GM03348 (cell line): ENCODE measurements around the gene ODF2.
"Not testable (repeated sequence)": the region's sequence is repeated elsewhere in the genome, so short reads cannot be mapped to it uniquely, and the experiment has no call there.

Experiments
- DNase-seq: peaks from one replicate; pipeline ENCODE4 v3.0.0; 2012; ENCODE audit warnings: low spot score

ODF2 gene

DNA sequence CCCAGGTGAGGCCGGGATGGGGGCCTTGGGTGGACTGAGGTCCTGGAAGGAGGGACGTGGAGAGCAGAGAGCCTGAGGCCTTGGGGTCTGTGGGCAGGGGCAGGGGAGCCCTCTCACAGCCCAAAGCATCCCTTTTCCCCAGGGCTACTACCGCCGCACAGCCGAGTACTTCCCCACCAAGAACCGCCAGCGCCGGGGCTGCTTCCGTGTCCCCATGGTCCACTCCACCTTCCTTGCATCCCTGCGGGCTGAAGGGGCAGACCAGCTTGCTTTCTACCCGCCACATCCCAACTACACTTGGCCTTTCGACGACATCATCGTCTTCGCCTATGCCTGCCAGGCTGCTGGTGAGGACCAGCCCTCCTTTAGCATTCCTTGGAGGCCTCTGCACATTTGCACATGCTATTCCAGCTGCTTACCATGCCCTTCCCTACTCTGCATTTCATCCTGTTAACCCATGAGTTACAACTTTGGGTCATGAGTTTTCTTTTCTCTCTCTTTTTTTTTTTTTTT is 31.5 kb upstream of the ODF2 start:
- DNase-seq, result no peak

DNA sequence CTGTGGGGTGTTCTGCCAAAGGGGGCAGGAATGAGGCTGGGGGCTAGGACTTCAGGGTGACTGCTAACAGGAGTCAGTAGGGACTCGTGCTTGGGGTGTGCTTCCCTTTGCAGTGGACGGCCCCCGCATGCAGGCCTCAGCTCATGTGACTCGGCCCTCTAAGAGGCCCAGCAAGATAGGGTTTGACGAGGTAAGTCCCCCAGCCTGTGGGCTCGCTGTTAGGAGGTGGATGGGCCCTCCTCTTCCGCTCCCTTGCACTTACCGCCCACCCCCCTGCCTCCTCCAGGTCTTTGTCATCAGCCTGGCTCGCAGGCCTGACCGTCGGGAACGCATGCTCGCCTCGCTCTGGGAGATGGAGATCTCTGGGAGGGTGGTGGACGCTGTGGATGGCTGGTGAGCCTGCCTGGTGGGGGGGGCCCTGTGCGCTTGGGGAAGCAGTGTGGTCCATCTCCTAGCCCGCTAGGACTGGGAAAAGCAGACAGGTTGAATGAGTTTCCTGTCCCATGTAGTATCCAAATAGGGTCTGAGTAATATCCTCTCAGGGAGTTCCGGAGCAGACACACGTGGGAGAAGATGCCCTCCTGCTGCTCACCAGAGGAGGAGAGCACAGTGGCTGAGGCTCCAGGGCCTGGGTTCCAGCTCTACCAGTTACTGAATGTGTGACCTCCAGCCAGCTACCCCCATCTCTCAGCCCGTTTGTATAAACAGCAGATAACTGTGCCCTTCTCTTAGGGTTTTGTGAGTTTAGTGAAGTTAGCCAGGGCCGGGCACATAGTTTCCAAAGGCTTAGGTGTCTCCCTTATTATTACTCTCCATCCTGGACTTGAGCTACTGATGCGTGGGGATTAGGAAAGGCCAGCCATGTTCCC is 26.9 kb upstream of the ODF2 start:
- no peak for DNase-seq

DNA sequence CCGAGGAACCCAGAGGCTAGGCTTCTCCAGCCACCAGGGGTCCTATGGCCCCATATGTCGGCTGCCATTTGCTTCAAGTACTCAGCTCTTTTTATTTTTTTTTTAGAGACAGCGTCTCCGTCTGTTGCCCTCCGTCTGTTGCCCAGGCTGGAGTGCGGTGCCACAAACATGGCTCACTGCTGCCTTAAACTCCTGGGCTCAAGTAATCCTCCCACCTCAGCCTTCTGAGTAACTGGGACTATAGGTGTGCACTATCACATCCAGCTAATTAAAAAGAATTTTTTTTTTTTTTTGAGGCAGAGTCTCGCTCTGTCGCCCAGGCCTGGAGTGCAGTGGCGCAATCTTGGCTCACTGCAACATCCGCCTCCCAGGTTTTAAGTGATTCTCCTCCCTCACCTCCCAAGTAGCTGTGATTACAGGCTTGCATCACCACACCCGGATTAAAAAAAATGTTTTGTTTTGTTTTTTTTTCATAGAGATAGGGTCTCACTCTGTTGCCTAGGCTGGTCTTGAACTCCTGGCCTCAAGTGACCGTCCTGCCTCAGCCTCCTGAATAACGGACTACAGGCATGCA is 26.2 kb upstream of the ODF2 start:
- DNase-seq, result no peak

DNA sequence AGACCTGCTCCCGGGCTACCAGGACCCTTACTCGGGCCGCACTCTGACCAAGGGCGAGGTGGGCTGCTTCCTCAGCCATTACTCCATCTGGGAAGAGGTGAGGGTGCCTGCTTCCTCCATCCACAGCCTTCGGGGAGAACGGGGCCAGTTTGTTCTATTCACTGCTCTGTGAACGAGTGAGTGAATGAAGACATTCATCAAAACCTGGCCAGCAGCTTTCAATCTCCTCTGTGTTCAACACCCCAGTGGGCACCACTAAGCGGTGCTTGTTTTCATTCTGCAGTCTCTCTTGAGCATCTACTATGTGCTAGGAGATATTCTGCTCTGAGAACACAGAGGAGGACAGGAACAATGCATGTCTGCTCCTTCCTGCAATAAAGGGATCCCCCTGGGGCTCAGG is 24.6 kb upstream of the ODF2 start:
- DNase-seq, result no peak

DNA sequence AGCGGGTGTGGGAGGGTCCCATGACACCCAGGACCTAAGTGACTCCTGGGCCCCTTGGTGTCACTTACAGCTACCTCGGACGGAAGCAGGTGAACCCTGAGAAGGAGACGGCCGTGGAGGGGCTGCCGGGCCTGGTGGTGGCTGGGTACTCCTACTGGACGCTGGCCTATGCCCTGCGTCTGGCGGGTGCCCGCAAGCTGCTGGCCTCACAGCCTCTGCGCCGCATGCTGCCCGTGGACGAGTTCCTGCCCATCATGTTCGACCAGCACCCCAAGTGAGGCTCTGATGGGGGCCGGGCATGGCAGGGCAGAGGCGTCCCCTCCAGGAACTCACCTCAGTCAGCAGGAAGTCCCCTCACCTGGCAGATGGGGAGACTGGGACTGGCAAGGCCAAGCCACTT is 21.5 kb upstream of the ODF2 start:
- DNase-seq, result no peak

DNA sequence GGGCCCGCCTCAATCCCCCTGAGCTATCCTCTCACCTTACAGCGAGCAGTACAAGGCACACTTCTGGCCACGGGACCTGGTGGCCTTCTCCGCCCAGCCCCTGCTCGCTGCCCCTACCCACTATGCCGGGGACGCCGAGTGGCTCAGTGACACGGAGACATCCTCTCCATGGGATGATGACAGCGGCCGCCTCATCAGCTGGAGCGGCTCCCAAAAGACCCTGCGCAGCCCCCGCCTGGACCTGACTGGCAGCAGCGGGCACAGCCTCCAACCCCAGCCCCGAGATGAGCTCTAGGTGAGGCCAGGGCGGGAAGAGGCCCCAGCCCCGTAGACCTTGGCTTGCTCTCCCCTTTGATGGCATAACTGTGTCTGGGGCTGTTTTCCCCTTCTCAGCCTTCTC is 20.2 kb upstream of the ODF2 start:
- DNase-seq, result no peak

DNA sequence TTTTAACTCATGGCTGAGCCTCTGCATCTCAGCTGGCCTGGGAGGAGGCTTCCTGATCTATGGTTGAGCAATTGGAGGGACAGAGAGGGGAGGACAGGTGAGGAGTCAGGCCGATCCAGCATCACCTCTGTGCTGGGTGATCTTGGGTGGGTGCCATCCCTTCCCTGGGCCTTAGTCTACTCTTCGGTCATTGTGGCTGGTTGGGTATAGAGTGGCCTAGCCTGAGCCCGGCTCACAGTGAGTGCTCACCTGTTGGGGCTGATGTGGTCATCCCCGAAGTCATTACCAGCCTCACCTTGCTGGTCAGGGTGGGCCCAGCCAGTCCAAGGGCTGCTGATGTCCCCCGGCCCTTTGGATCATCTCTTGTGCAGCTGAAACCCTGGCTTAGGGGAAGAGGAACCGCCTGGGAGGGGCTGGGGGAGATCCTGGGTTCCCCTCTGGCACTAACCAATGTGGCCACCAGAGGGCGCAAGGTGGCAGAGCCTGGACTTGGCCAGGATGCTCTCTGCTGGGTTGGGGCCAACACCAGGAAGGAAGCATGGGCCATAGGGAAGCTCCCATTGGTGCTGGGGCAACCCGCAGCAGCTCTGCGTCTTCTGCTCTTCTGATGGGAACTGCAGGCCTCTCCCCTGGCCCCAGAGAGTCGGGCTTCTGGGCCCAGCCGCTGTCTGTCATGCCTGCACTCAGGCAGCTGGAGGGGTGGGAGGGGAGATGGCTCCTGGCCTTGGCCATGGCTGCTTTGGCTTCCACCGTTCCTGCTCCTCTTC is 17.3 kb upstream of the ODF2 start:
- peak; percentile 89 for DNase-seq

DNA sequence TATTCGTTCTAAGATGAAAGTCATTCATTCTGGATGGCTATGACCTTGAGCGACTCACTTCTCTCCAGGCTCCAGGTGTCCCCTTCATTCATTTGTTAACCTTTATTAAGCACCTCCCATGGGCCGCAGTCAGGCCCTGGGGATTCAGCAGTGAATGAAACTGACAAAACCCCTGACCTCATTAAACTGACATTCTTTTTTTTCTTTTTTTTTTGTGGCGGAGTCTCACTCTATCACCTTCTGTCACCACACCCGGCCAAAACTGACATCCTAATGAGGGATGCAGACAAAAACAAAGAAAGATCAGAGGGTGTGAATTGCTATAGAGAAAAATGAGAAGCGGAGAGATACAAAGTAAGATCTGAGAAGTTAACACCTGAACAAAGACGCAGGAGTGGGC is 16.5 kb upstream of the ODF2 start:
- DNase-seq, result no peak

DNA sequence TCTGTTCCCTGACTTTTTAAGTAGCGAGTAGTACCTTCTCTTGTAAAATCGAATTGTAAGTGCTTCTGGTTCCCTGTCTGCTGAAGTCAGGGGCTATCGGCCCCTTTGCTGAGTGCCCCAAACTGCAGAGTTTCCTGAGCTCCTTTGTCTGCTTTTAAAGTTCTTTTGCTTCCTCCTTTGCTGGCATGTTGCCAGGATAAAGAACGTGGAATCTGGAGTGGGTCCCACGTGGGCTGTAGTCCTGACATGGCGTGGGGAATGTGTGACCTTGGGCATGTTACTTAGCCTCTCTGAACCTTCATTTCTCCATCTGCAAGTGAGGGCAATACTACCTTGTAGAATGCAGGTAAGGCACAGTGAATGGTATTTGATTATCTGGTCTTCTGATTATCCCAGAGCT is 13.7 kb upstream of the ODF2 start:
- DNase-seq, result no peak

DNA sequence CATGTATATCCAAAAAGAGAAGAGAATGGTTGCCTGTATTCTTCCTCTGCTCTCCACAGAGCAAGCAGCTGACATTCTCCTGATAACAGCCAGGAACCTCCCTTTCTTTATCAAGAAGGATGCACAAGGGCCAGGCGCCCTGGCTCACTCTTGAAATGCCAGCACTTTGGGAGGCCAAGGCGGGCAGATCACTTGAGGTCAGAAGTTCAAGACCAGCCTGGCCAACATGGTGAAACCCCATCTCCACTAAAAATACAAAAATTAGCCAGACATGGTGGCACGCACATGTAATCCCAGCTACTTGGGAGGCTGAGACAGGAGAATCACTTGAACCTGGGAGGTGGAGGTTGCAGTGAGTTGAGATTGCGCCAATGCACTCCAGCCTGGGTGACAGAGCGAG is 9.3 kb upstream of the ODF2 start:
- not testable (repeated sequence) for DNase-seq

DNA sequence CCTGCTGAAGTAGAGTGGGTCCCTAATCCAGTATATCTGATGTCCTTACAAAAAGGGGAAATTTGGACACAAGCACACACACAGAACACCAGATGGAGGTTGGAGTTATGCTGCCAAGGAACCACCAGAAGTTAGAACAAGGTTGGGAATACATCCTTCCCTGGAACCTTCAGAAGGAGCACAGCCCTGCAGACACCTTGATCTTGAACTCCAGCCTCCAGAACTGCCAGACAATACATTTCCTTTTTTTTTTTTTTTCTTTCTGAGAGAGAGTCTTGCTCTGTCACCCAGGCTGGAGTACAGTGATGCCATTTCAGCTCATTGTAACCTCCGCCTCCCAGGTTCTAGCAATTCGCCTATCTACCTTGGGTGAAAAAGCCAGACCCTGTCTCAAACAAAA is 7.1 kb upstream of the ODF2 start:
- DNase-seq, result no peak

DNA sequence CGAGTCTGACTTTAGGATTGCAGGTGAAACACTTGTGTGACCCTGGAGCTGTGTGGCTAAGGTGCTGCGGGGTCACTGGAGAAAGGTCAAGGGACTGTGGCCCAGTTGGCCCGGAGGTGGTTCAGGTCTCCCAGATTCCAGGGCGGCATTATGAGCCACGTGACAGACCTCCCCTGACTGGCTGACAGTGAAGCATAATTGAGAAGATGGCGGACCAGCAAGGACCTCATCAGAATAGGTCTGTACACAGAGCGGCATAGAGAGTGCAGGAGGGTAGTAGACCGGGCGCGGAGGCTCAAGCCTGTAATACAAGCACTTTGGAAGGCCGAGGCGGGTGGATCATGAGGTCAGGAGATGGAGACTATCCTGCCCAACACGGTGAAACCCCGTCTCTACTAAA is 815 bp upstream of the ODF2 start:
- no peak for DNase-seq

DNA sequence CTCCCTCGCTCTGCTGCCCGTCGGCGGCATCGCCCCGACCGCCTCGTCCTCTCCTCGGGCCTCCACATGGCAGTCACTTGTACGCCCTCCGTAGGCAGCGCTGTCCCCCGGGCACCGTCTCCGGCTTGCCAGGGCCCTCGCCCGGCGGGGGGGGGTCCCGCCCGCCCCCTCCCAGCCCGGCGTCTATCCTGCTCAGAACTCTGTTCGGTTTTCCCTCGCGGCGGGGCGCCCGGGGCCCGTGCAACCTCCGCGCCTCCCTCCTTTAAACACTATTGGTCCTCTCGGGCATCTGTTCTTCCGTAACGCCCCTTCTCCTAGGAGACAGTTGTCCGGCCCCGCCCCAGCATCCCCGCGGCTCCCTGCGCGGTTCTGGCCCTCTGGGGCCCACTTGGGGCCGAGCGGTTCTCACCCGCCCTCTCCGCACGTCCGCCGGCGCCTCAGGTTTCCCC is 831 bp downstream of the ODF2 start:
- peak; percentile 97 for DNase-seq

DNA sequence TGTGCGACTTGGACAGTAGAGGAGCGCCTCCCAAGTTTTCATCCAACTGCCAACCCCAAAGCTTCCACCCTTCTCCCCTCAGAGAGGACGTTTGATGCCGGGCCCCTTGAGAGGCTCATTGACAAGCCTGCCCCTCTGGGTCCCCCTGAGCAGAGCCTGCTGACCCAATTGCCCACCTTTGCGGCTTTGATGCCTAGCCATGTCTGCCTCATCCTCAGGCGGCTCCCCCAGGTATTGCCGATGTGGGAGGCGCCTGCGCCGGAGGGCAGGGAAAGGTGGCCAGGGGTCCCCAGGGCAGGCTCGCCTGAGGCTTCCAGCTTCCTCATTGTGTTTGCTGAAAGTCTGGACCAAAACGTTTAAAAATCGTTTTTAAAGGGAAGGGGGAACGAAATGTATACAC is 1.4 kb downstream of the ODF2 start:
- no peak for DNase-seq

DNA sequence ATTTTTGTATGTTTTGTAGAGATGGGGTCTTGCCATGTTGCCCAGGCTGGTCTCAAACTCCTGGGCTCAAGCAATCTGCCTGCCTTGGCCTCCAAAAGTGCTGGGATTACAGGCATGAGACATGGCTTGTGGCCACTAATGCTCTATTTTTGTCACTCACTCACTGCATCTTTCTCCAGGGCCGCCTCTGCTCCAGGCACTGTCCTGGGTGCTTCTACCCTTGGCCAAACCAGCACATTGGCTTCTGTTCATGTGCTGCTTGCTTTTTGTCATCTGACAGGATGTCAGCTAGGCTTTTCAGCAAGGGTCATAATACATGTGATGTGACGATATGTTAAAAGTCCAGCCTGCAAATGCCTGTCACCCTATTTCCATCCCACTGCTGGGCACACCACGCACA is 3.2 kb downstream of the ODF2 start:
- DNase-seq, result no peak

DNA sequence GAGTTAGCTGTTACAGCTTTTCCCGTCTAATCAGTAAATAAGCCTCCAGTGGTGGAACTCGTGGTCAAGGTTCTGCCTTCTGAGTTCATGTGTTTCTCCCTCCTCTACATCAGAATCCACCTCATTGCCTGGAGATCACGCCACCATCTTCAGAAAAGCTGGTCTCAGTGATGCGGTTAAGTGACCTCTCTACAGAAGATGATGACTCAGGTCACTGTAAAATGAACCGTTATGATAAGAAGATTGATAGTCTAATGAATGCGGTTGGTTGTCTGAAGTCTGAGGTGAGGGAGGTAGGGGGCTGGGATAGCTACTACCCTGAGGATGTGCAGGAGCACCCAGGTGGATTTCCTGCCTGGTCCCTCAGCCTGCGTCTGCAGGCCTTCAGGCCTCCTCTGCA is 13.3 kb downstream of the ODF2 start:
- no peak for DNase-seq

DNA sequence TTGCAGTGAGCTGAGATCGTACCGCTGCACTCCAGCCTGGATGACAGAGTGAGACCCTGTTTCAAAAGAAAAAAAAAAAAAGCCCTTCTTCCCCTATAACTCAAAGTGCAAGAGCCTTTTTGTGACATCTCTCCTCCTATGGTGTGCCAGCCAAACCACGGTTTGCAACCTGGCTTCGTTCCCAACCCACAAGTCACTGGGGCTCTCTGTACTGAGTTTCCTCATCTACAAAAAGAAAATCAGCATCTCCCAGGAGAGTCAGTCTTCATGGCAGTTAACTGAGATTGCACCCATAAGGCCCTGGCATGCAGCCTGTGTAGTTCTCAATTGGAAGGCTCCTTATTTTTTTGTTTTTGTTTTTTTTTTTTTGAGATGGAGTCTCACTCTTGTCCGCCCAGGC is 14.8 kb downstream of the ODF2 start:
- peak; percentile 73 for DNase-seq

DNA sequence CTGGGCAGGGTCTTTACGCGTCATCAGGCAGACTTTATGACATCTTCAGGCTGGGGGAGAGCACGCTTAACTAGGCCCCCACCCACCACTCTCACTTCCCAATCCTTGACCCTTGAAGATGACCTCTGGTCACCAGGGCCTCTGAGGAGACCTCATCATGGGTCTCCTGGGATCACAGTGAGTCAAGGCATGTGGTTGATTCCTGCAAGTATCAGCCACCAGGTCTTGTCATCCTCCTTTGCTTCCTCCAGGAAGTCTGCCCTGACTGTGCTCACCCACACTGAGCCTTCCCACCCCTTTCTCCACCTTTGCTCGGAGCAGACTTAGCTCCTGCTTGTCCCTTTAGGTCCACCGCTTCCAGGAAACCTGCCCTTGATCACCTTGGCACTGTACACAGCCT is 17.3 kb downstream of the ODF2 start:
- DNase-seq, result no peak

DNA sequence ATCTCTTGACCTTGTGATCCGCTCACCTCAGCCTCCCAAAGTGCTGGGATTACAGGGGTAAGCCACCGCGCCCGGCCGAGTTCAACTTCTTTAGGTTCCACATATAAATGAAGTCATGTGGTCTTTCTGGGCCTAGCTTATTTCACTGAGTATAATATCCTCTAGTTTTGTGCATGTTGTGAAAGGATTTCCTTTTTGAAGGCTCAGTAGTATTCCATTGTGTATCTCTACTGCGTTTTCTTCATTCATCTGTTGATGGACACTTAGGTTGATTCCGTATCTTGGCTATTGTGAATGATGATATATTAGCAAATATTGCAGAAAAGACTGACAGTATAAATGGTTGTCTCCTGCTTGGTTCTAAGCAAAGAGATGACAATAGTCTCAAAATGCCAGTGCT is 20.1 kb downstream of the ODF2 start:
- no peak for DNase-seq

DNA sequence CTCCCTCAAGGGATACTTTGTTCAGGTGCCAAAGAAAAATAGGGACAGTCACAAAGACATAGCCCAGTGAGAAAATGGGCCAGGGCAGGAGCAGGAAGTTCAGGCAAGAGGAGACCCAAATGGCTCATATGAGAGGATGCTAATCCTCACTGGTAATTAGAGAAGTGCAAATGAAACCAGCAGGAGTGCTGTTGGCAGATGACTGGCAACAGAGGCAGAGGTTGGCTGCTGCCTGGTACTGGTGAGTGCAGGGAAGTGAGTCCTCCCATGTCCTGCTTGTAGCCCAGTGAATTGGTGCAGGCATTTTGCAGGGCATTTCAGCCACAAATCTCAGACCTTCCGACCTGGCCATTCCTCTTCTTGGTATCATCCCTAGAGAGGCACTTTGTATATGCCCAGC is 23.5 kb downstream of the ODF2 start:
- DNase-seq, result no peak

DNA sequence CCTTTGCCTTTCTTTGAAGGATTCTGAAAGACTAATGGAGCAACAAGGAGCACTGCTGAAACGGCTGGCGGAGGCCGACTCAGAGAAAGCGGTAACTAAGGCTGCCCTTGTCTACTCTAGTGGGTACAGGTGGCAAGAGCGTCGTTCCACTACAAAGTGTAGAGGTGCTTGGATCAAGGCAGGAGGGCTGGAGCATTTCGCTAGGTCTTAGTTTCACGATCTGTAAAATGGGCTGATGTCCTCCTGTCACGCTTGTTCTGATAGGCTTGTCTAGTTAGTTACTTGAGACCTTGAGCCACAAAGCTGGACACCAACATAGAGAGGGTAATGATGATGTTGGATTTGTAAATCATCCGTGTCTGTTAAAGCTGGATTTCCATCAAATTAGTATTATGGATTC is 25.8 kb downstream of the ODF2 start:
- DNase-seq, result no peak

DNA sequence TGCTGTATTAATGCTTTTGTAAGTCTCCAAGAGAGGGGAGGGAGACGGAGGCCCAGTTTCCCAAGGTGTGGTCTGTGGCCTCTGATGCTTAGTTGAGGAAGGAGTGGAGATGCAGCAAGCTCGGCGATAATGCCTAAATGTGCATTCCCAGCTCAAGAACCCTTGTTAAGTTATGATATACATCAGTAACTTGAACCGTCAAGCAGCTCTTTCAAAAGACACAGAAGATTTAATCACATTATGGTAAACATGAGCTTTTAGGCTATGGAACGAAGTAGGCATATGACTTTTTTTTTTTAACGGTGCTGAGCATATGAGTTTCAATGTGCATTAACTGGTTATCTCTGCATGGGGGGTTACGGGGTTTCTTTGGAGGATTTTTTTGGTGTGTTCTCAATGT is 26.4 kb downstream of the ODF2 start:
- DNase-seq, result no peak
